ENCODE results near the gene ARID1B.

ARID1B gene

GRCh38 chr6:157161912-157162311, 384.7 kb downstream of the ARID1B start:
- Histone ChIP-seq H3K4me3 (ENCODE audit: low read depth in 1 of 5, low read length in 5 of 5) (no peak overlapping the region), H3K36me3 (ENCODE audit: control insufficient read depth in 5 of 5, insufficient read depth in 5 of 5, low read length in 5 of 5) (peaks cover 10 to 30% (median 19%) of the 10 kb centered on the region in 5 donors), H3K9me3 (ENCODE audit: control insufficient read depth in 5 of 5, low read length in 5 of 5) (no peaks in the 10 kb centered on the region), H3K27me3 (ENCODE audit: control insufficient read depth in 5 of 5, insufficient read depth in 4 of 5, low read length in 5 of 5) (no peaks in the 10 kb centered on the region), H3K27ac (ENCODE audit: low read depth, low read length) (no peak overlapping the region), H3K4me1 (ENCODE audit: control insufficient read depth in 5 of 5, insufficient read depth in 5 of 5, low read length in 5 of 5) (no peaks in the 10 kb centered on the region), H3K9ac (ENCODE audit: low read length in 5 of 5) (no peak overlapping the region)

- no peak overlapping the region for H3K9ac ChIP-seq (ENCODE audit: low read length in 5 of 5)
- no peaks in the 10 kb centered on the region for H3K27me3 ChIP-seq (ENCODE audit: control insufficient read depth in 5 of 5, insufficient read depth in 4 of 5, low read length in 5 of 5)
- peaks cover 8 to 33% (median 21%) of the 10 kb centered on the region in 5 donors for H3K36me3 ChIP-seq (ENCODE audit: control insufficient read depth in 5 of 5, insufficient read depth in 5 of 5, low read length in 5 of 5)
- no peaks in the 10 kb centered on the region for H3K4me1 ChIP-seq (ENCODE audit: control insufficient read depth in 5 of 5, insufficient read depth in 5 of 5, low read length in 5 of 5)
- H3K9me3 ChIP-seq (ENCODE audit: control insufficient read depth in 5 of 5, low read length in 5 of 5): no peaks in the 10 kb centered on the region
- no peak overlapping the region for H3K27ac ChIP-seq (ENCODE audit: low read depth, low read length)
- no peak overlapping the region for H3K4me3 ChIP-seq (ENCODE audit: low read depth in 1 of 5, low read length in 5 of 5)
Measured at GRCh38 chr6:157162766-157163433, 385.7 kb downstream of the ARID1B start.

GRCh38 chr6:157163434-157164159, 386.4 kb downstream of the ARID1B start:
- H3K4me3 ChIP-seq (ENCODE audit: low read depth in 1 of 5, low read length in 5 of 5): no peak overlapping the region
- H3K9me3 ChIP-seq (ENCODE audit: control insufficient read depth in 5 of 5, low read length in 5 of 5): no peaks in the 10 kb centered on the region
- no peaks in the 10 kb centered on the region for H3K4me1 ChIP-seq (ENCODE audit: control insufficient read depth in 5 of 5, insufficient read depth in 5 of 5, low read length in 5 of 5)
- no peak overlapping the region for H3K9ac ChIP-seq (ENCODE audit: low read length in 5 of 5)
- H3K27me3 ChIP-seq (ENCODE audit: control insufficient read depth in 5 of 5, insufficient read depth in 4 of 5, low read length in 5 of 5): no peaks in the 10 kb centered on the region
- H3K27ac ChIP-seq (ENCODE audit: low read depth, low read length): no peak overlapping the region
- H3K36me3 ChIP-seq (ENCODE audit: control insufficient read depth in 5 of 5, insufficient read depth in 5 of 5, low read length in 5 of 5): peaks cover 15 to 40% (median 22%) of the 10 kb centered on the region in 5 donors

GRCh38 chr6:157164972-157165371, 387.8 kb downstream of the ARID1B start:
- Histone ChIP-seq H3K4me3 (ENCODE audit: low read depth in 1 of 5, low read length in 5 of 5) (no peak overlapping the region), H3K36me3 (ENCODE audit: control insufficient read depth in 5 of 5, insufficient read depth in 5 of 5, low read length in 5 of 5) (peaks cover 11 to 47% (median 30%) of the 10 kb centered on the region in 5 donors), H3K4me1 (ENCODE audit: control insufficient read depth in 5 of 5, insufficient read depth in 5 of 5, low read length in 5 of 5) (no peaks in the 10 kb centered on the region), H3K9ac (ENCODE audit: low read length in 5 of 5) (no peak overlapping the region), H3K9me3 (ENCODE audit: control insufficient read depth in 5 of 5, low read length in 5 of 5) (no peaks in the 10 kb centered on the region), H3K27me3 (ENCODE audit: control insufficient read depth in 5 of 5, insufficient read depth in 4 of 5, low read length in 5 of 5) (no peaks in the 10 kb centered on the region), H3K27ac (ENCODE audit: low read depth, low read length) (no peak overlapping the region)

GRCh38 chr6:157166784-157167183, 389.6 kb downstream of the ARID1B start:
- no peak overlapping the region for H3K4me3 ChIP-seq (ENCODE audit: low read depth in 1 of 5, low read length in 5 of 5)
- no peak overlapping the region for H3K27ac ChIP-seq (ENCODE audit: low read depth, low read length)
- H3K36me3 ChIP-seq (ENCODE audit: control insufficient read depth in 5 of 5, insufficient read depth in 5 of 5, low read length in 5 of 5): peaks cover 11 to 41% (median 32%) of the 10 kb centered on the region in 5 donors
- H3K9me3 ChIP-seq (ENCODE audit: control insufficient read depth in 5 of 5, low read length in 5 of 5): no peaks in the 10 kb centered on the region
- H3K27me3 ChIP-seq (ENCODE audit: control insufficient read depth in 5 of 5, insufficient read depth in 4 of 5, low read length in 5 of 5): no peaks in the 10 kb centered on the region
- no peaks in the 10 kb centered on the region for H3K4me1 ChIP-seq (ENCODE audit: control insufficient read depth in 5 of 5, insufficient read depth in 5 of 5, low read length in 5 of 5)
- no peak overlapping the region for H3K9ac ChIP-seq (ENCODE audit: low read length in 5 of 5)

GRCh38 chr6:157167837-157168236, 390.7 kb downstream of the ARID1B start:
- Histone ChIP-seq H3K4me3 (ENCODE audit: low read depth in 1 of 5, low read length in 5 of 5) (no peak overlapping the region), H3K36me3 (ENCODE audit: control insufficient read depth in 5 of 5, insufficient read depth in 5 of 5, low read length in 5 of 5) (peaks cover 11 to 40% (median 32%) of the 10 kb centered on the region in 5 donors), H3K27ac (ENCODE audit: low read depth, low read length) (no peak overlapping the region), H3K9ac (ENCODE audit: low read length in 5 of 5) (no peak overlapping the region), H3K27me3 (ENCODE audit: control insufficient read depth in 5 of 5, insufficient read depth in 4 of 5, low read length in 5 of 5) (no peaks in the 10 kb centered on the region), H3K4me1 (ENCODE audit: control insufficient read depth in 5 of 5, insufficient read depth in 5 of 5, low read length in 5 of 5) (no peaks in the 10 kb centered on the region), H3K9me3 (ENCODE audit: control insufficient read depth in 5 of 5, low read length in 5 of 5) (no peaks in the 10 kb centered on the region)

GRCh38 chr6:157168471-157168870, 391.3 kb downstream of the ARID1B start:
- no peaks in the 10 kb centered on the region for H3K9me3 ChIP-seq (ENCODE audit: control insufficient read depth in 5 of 5, low read length in 5 of 5)
- peaks cover 11 to 37% (median 32%) of the 10 kb centered on the region in 5 donors for H3K36me3 ChIP-seq (ENCODE audit: control insufficient read depth in 5 of 5, insufficient read depth in 5 of 5, low read length in 5 of 5)
- no peak overlapping the region for H3K9ac ChIP-seq (ENCODE audit: low read length in 5 of 5)
- H3K4me3 ChIP-seq (ENCODE audit: low read depth in 1 of 5, low read length in 5 of 5): no peak overlapping the region
- H3K27ac ChIP-seq (ENCODE audit: low read depth, low read length): no peak overlapping the region
- no peaks in the 10 kb centered on the region for H3K4me1 ChIP-seq (ENCODE audit: control insufficient read depth in 5 of 5, insufficient read depth in 5 of 5, low read length in 5 of 5)
- no peaks in the 10 kb centered on the region for H3K27me3 ChIP-seq (ENCODE audit: control insufficient read depth in 5 of 5, insufficient read depth in 4 of 5, low read length in 5 of 5)

GRCh38 chr6:157169226-157169625, 392.0 kb downstream of the ARID1B start:
- Histone ChIP-seq H3K27me3 (ENCODE audit: control insufficient read depth in 5 of 5, insufficient read depth in 4 of 5, low read length in 5 of 5) (no peaks in the 10 kb centered on the region), H3K36me3 (ENCODE audit: control insufficient read depth in 5 of 5, insufficient read depth in 5 of 5, low read length in 5 of 5) (peaks cover 11 to 41% (median 34%) of the 10 kb centered on the region in 5 donors), H3K27ac (ENCODE audit: low read depth, low read length) (no peak overlapping the region), H3K4me1 (ENCODE audit: control insufficient read depth in 5 of 5, insufficient read depth in 5 of 5, low read length in 5 of 5) (no peaks in the 10 kb centered on the region), H3K4me3 (ENCODE audit: low read depth in 1 of 5, low read length in 5 of 5) (no peak overlapping the region), H3K9ac (ENCODE audit: low read length in 5 of 5) (no peak overlapping the region), H3K9me3 (ENCODE audit: control insufficient read depth in 5 of 5, low read length in 5 of 5) (no peaks in the 10 kb centered on the region)

GRCh38 chr6:157169656-157170055, 392.5 kb downstream of the ARID1B start:
- no peaks in the 10 kb centered on the region for H3K9me3 ChIP-seq (ENCODE audit: control insufficient read depth in 5 of 5, low read length in 5 of 5)
- no peaks in the 10 kb centered on the region for H3K27me3 ChIP-seq (ENCODE audit: control insufficient read depth in 5 of 5, insufficient read depth in 4 of 5, low read length in 5 of 5)
- no peak overlapping the region for H3K9ac ChIP-seq (ENCODE audit: low read length in 5 of 5)
- peaks cover 11 to 39% (median 35%) of the 10 kb centered on the region in 5 donors for H3K36me3 ChIP-seq (ENCODE audit: control insufficient read depth in 5 of 5, insufficient read depth in 5 of 5, low read length in 5 of 5)
- H3K4me1 ChIP-seq (ENCODE audit: control insufficient read depth in 5 of 5, insufficient read depth in 5 of 5, low read length in 5 of 5): no peaks in the 10 kb centered on the region
- no peak overlapping the region for H3K27ac ChIP-seq (ENCODE audit: low read depth, low read length)
- H3K4me3 ChIP-seq (ENCODE audit: low read depth in 1 of 5, low read length in 5 of 5): no peak overlapping the region

- Histone ChIP-seq H3K27me3 (ENCODE audit: control insufficient read depth in 5 of 5, insufficient read depth in 4 of 5, low read length in 5 of 5) (no peaks in the 10 kb centered on the region), H3K4me3 (ENCODE audit: low read depth in 1 of 5, low read length in 5 of 5) (no peak overlapping the region)
Measured at GRCh38 chr6:157170535-157170934, 393.4 kb downstream of the ARID1B start.

More at GRCh38 chr6:157170535-157170934, 393.4 kb downstream of the ARID1B start:
- H3K9me3 ChIP-seq (ENCODE audit: control insufficient read depth in 5 of 5, low read length in 5 of 5): no peaks in the 10 kb centered on the region
- H3K27ac ChIP-seq (ENCODE audit: low read depth, low read length): no peak overlapping the region
- H3K4me1 ChIP-seq (ENCODE audit: control insufficient read depth in 5 of 5, insufficient read depth in 5 of 5, low read length in 5 of 5): no peaks in the 10 kb centered on the region
- H3K36me3 ChIP-seq (ENCODE audit: control insufficient read depth in 5 of 5, insufficient read depth in 5 of 5, low read length in 5 of 5): peaks cover 5 to 36% (median 35%) of the 10 kb centered on the region in 5 donors
- no peak overlapping the region for H3K9ac ChIP-seq (ENCODE audit: low read length in 5 of 5)

Data from subcutaneous abdominal adipose tissue (tissue), 5 donors.